HG02973 (cell line): ENCODE measurements around the gene TAMM41.
"Not testable (repeated sequence)": the region's sequence is repeated elsewhere in the genome, so short reads cannot be mapped to it uniquely, and the experiment has no call there.

Experiments
- ATAC-seq: cut with Tn5 transposase; IDR thresholded peaks from one replicate; pipeline ENCODE4 v1.9.1; 2021; ENCODE audit warnings: moderate library complexity; ENCODE audit not compliant: unreplicated experiment

Gene TAMM41

DNA sequence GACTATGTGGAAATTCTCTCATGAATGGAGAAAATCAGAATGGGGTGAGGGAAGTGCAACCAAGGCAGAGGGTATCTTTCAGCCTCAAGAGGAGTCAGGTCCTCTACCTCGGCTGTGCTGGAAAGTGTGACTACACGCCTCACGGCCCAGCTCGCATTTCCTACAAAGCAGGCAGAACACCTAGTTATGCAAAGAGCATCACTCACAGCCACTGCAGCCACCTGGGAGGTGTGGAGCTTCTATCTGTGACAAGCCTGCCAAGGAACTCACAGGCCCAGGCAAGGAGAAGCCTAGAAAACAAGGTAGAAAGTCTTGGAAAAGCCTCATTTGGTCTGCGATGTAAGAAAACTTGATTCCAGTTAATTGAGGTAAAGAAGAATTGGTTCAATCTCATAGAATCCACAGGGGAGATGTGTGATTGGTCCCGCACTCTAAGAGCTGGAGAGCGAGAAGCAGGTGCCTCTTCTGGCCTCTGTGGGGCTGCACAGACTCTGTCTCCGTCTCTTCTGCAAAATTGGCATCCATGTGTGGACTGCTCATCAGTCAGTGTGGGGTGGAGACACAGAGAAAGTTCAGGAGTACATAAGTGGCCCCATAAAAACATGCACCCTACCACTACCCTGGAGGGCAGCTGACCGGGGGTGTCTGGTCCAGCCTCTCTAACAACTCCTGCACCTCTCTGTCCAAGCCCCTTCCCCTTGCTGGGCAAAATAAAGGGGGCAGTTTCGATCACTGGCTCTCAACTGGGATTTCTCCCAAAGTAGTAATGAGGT lies 76.8 kb downstream of the TAMM41 start:
- no peak for ATAC-seq

DNA sequence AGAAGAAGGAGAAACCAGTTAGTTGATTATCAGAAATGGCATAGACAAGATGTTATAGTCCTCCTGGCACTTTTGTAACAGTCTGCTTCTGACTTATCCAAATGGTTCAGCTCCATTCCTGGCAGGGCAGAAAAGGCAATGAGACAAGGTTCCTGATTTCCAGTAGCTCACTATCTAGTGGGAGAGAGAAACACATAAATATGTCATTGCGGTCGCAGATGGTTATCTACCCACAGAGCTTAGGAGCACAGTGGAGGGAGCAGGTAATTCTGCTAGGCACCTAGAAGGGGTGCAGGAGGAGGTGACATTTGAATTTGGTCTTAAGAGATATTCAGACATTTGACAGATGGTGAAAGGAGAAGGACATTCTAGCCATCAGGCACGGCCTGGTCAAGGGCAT lies 78.1 kb downstream of the TAMM41 start:
- no peak for ATAC-seq

DNA sequence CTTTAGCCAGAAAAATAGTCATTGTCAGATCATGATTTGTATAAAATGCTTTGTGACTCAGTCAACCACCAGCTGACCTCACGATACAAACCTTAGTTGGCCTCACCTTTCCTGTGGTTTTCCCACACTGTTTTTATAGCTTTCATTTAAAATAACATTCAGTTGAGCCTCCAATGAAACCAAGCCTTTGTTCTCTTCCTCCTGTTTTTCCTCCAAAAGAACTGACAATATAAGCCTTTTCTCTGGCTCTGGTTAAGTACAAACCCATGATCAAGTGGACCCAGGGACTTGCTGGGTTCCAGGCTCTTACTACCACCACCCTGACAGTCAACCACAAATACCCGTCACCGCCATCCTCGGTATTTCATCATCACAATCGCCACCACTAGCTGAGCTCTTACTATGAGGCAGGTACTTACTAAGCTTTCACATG lies 81.7 kb downstream of the TAMM41 start:
- ATAC-seq = no peak

DNA sequence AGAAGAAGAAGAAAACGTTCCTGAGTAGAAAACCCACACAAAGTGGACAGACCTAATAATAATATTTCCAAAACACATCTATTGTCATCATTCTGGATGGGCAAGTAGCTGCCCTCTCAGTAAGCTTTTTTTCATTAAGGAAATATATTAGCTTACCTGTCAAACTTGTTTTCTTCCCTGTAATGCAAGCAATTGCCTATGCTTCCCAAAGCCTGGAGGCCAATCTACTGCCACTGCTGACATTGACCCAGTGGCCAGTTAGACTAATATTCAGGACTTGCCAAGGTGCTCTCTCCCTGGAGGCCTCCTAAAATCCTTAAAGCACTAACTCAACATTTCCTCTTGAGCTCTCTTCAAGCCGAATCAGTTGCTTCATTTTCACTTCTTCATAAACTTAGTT lies 86.7 kb downstream of the TAMM41 start:
- ATAC-seq = no peak

DNA sequence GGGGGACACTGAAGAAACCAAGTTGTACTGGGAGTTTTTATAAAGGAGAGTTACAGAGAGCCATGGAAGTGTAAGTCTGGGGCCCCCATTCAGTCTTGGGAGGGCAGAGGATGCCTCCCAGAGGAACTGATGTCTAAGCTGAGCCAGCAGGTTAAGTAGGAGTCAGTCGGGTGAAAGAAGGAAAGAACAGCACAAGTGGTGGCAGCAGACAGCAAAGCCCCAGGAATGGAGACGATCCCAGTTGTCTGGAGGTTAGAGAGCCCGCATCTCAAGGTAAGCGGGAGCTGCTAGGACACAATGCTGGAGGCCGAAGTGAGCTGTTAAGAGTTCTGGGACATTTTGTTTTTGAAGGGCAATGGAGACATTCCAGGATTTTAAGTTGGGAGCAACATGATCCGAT lies 88.8 kb downstream of the TAMM41 start:
- no peak for ATAC-seq

DNA sequence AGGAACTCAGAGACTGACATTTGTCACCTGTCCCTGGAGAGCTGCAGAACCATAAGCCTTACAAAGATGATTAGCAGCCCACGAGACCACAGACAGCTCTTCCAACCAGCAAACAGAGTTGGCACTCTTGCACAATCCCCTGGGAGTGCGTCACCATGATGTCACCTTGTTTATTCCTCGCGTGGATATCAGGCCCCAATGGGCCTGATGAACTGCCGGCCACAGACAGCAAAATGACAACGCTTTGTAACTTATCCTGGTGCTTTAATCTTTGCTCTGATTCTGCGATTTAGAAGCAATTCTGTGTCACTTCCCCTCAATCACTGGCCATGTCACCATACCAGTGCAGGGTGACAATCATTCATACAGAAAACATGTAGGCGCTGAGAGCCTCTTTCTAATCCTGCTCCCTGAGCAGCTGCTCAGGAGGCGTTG lies 89.2 kb downstream of the TAMM41 start:
- ATAC-seq = no peak

DNA sequence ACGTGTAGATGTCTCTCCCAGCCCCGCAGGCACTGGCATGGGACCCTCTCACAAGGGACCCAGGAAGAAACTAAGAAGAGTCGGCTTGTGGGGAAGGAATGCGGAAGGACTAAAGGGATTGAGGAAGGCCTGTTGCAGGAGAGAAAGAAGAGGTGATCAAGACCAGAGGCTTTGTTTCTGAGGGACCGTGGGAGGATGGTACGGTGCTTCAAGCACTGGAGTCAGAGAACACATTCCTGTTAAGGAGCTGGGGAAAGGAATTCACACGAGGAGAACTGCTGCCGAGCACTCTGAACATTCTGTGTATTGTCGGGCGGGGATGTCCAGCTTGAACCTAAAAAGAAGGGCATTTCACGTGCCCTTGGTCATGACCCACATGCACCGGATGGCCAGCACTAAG lies 91.4 kb downstream of the TAMM41 start:
- ATAC-seq = no peak

DNA sequence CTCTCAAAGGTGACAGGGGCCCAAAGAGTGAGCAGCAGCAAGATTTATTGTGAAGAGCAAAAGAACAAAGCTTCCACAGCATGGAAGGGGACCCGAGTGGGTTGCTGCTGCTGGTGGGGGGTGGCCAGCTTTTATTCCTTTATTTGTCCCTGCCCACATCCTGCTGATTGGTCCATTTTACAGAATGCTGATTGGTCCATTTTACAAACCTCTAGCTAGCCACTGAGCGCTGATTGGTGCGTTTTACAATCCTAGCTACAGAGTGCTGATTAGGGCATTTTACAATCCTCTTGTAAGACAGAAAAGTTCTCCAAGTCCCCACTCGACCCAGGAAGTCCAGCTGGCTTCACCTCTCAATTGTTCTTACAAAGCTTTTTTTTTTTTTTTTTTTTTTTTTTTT lies 94.4 kb downstream of the TAMM41 start:
- not testable (repeated sequence) for ATAC-seq

DNA sequence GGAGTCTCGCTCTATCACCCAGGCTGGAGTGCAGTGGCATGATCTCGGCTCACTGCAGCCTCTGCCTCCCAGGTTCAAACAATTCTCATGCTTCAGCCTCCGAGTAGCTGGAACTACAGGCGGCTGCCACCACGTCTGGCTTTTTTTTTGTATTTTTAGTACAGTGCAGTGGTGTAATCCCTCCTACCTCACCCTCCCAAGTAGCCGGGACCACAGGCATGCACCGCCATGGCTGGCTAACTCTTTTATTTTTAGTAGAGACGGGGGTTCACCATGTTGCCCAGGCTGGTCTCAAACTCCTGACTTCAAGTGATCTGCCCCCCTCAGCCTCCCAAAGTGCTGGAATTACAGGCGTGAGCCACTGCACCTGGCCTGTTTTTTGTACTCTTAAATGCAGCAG lies 98.4 kb downstream of the TAMM41 start:
- ATAC-seq = not testable (repeated sequence)
